MM.1S (cell line): ENCODE data around the gene CDK5RAP2.

Experiments
- DNase-seq: peaks from one replicate; pipeline ENCODE4 v3.0.0-alpha.2; 2015
- H2AFZ ChIP-seq: fragments of 300-600 bp; sonication (generic); 2 replicates; pipeline ENCODE4 v1.6.0; 2016; ENCODE audit warnings: antibody characterized with exemption, low read length
- H3F3A ChIP-seq: fragments of 300-600 bp; sonication (generic); 2 replicates; pipeline ENCODE4 v1.6.1; 2016; ENCODE audit warnings: mild to moderate bottlenecking, antibody characterized with exemption, low read length, moderate library complexity, mixed read lengths; ENCODE audit not compliant: insufficient read depth
- H3K27ac ChIP-seq: fragments of 300-600 bp; sonication (generic); 2 replicates; pipeline ENCODE4 v1.5.1; 2016; ENCODE audit warnings: mild to moderate bottlenecking, low read length
- H3K27me3 ChIP-seq: fragments of 300-600 bp; sonication (generic); replicated peaks from 2 replicates; pipeline ENCODE4 v1.6.0; 2016; ENCODE audit warnings: low read length; ENCODE audit not compliant: insufficient read depth
- H3K36me3 ChIP-seq: fragments of 300-600 bp; sonication (generic); replicated peaks from 2 replicates; pipeline ENCODE4 v1.6.1; 2016; ENCODE audit warnings: mild to moderate bottlenecking, low read length, mixed read lengths; ENCODE audit not compliant: insufficient read depth
- H3K4me1 ChIP-seq: fragments of 300-600 bp; sonication (generic); 2 replicates; pipeline ENCODE4 v1.6.1; 2016; ENCODE audit warnings: low read length, mixed read lengths
- H3K4me2 ChIP-seq: fragments of 300-600 bp; sonication (generic); 2 replicates; pipeline ENCODE4 v1.6.0; 2016; ENCODE audit warnings: low read depth, low read length
- H3K4me3 ChIP-seq: fragments of 300-600 bp; sonication (generic); 2 replicates; pipeline ENCODE4 v1.5.1; 2016; ENCODE audit warnings: low read length, mixed read lengths
- H3K79me2 ChIP-seq: fragments of 300-600 bp; sonication (generic); 2 replicates; pipeline ENCODE4 v1.6.1; 2016; ENCODE audit warnings: mixed run types, low read length, mixed read lengths
- H3K9ac ChIP-seq: fragments of 300-600 bp; sonication (generic); 2 replicates; pipeline ENCODE4 v1.6.1; 2016; ENCODE audit warnings: low read length, mixed read lengths
- H3K9me2 ChIP-seq: fragments of 300-600 bp; sonication (generic); replicated peaks from 2 replicates; pipeline ENCODE4 v1.6.1; 2016; ENCODE audit warnings: mild to moderate bottlenecking, low read length, mixed read lengths; ENCODE audit not compliant: insufficient read depth
- H3K9me3 ChIP-seq: fragments of 300-600 bp; sonication (generic); replicated peaks from 2 replicates; pipeline ENCODE4 v1.6.1; 2016; ENCODE audit warnings: mild to moderate bottlenecking, low read length, mixed read lengths; ENCODE audit not compliant: insufficient read depth
- H4K20me1 ChIP-seq: fragments of 300-600 bp; sonication (generic); 2 replicates; pipeline ENCODE4 v1.6.1; 2016; ENCODE audit warnings: mild to moderate bottlenecking, low read length, moderate library complexity, mixed read lengths; ENCODE audit not compliant: insufficient read depth
- CTCF ChIP-seq: fragments of 300-600 bp; sonication (generic); IDR thresholded peaks from 2 replicates; pipeline ENCODE4 v1.5.1; 2016; ENCODE audit warnings: antibody characterized with exemption, low read length, mixed read lengths
- EZH2 ChIP-seq: fragments of 300-600 bp; sonication (generic); optimal IDR thresholded peaks from 2 replicates; pipeline ENCODE3; 2017; ENCODE audit warnings: low read depth, mild to moderate bottlenecking, antibody characterized with exemption, low read length, mixed read lengths
- EZH2phosphoT487 ChIP-seq: fragments of 300-600 bp; sonication (generic); IDR thresholded peaks from 2 replicates; pipeline ENCODE4 v1.6.1; 2018; ENCODE audit warnings: antibody characterized with exemption, low read length

The CDK5RAP2 gene

GRCh38 chr9:120383611-120383998 lies 196.4 kb downstream of the CDK5RAP2 start:
- no peak overlapping the region for H3K4me3 ChIP-seq
- H3K9me2 ChIP-seq: no peaks in the 10 kb centered on the region
- no peaks in the 10 kb centered on the region for H3K36me3 ChIP-seq
- no peaks in the 10 kb centered on the region for H3F3A ChIP-seq
- TF ChIP-seq EZH2 (no peak), CTCF (no peak), EZH2phosphoT487 (no peak)
- DNase-seq: no peak
- no peaks in the 10 kb centered on the region for H4K20me1 ChIP-seq
- no peak overlapping the region for H3K9ac ChIP-seq
- H3K27me3 ChIP-seq: no peaks in the 10 kb centered on the region
- no peaks in the 10 kb centered on the region for H3K9me3 ChIP-seq
- H2AFZ ChIP-seq: no peak overlapping the region
- H3K4me1 ChIP-seq: no peaks in the 10 kb centered on the region
- H3K4me2 ChIP-seq: no peak overlapping the region
- H3K79me2 ChIP-seq: no peaks in the 10 kb centered on the region
- no peak overlapping the region for H3K27ac ChIP-seq

- Histone ChIP-seq H3K9me3 (no peaks in the 10 kb centered on the region), H2AFZ (no peak overlapping the region), H3K9me2 (no peaks in the 10 kb centered on the region), H3K79me2 (no peaks in the 10 kb centered on the region), H3K4me1 (no peaks in the 10 kb centered on the region), H4K20me1 (no peaks in the 10 kb centered on the region), H3F3A (no peaks in the 10 kb centered on the region), H3K27me3 (no peaks in the 10 kb centered on the region), H3K36me3 (no peaks in the 10 kb centered on the region), H3K9ac (no peak overlapping the region), H3K27ac (no peak overlapping the region), H3K4me2 (no peak overlapping the region), H3K4me3 (no peak overlapping the region)
- TF ChIP-seq CTCF: no peak
- TF ChIP-seq EZH2phosphoT487: no peak
- no peak for TF ChIP-seq EZH2
- no peak for DNase-seq
These were observed 197.5 kb downstream of the CDK5RAP2 start for GRCh38 chr9:120382453-120382852.

GRCh38 chr9:120381839-120382238 lies 198.1 kb downstream of the CDK5RAP2 start:
- Histone ChIP-seq H3K9me2 (no peaks in the 10 kb centered on the region), H3K27ac (no peak overlapping the region), H4K20me1 (no peaks in the 10 kb centered on the region), H3K4me3 (no peak overlapping the region), H3F3A (no peaks in the 10 kb centered on the region), H3K79me2 (no peaks in the 10 kb centered on the region), H3K9ac (no peak overlapping the region), H3K27me3 (no peaks in the 10 kb centered on the region), H3K4me2 (no peak overlapping the region), H3K9me3 (no peaks in the 10 kb centered on the region), H3K4me1 (no peaks in the 10 kb centered on the region), H3K36me3 (no peaks in the 10 kb centered on the region), H2AFZ (no peak overlapping the region)
- TF ChIP-seq EZH2 (no peak), CTCF (no peak), EZH2phosphoT487 (no peak)
- no peak for DNase-seq
